A549 (cell line): ENCODE results near the gene CA9. TPM values are rescaled to one million over a fixed set of nuclear protein-coding genes. Genes with fewer than 3 reads are reported as not detected.

Experiments
- ATAC-seq, 2 experiments: fragments of 200-7000 bp in 1 of 2; fragments of >200 bp in 1 of 2; cut with Nextera tagmentation in 1 of 2; cut with Tn5 transposase in 1 of 2; 3 replicates each; pipeline versions ENCODE4 v1.8.0 to v1.9.1; 2018 to 2020; ENCODE audit warnings: mild to moderate bottlenecking in 1 of 2, moderate library complexity in 1 of 2
- CTCF ChIA-PET: fragments of 300-600 bp; sonication (Branson Sonifier 250); formaldehyde crosslinking; extraction: SDS; loops from one replicate; lab custom pipeline; 2021; ENCODE audit warnings: antibody characterized with exemption, inconsistent platforms; lab: Yijun Ruan, JAX
- POLR2A ChIA-PET: fragments of 350-600 bp; formaldehyde crosslinking; extraction: SDS; loops from one replicate; lab custom pipeline; 2021; ENCODE audit warnings: antibody characterized with exemption, inconsistent platforms; lab: Yijun Ruan, JAX
- DNase-seq, 2 experiments: peaks; one replicate each; pipeline versions ENCODE4 v3.0.0 to v3.0.0-alpha.2; 2011 to 2016; ENCODE audit warnings: low read depth in 1 of 2, low spot score in 1 of 2
- FAIRE-seq: peaks from 2 replicates; lab custom pipeline; 2011; peaks lifted over from hg19 to GRCh38; lab: Jason Lieb, UNC
- H3K27ac ChIP-seq, 2 experiments: fragments of >200 bp; sonication (Bioruptor Twin); formaldehyde crosslinking; 3 replicates each; pipeline ENCODE4 v1.5.1; 2016 to 2017
- H3K4me1 ChIP-seq: fragments of >200 bp; sonication (Bioruptor Twin); formaldehyde crosslinking; 3 replicates; pipeline ENCODE4 v1.6.1; 2016
- H3K4me2 ChIP-seq: fragments of >200 bp; sonication (Bioruptor Twin); formaldehyde crosslinking; 3 replicates; pipeline ENCODE4 v1.6.1; 2016
- H3K4me3 ChIP-seq: fragments of >200 bp; sonication (Bioruptor Twin); formaldehyde crosslinking; 3 replicates; pipeline ENCODE4 v1.5.1; 2016
- H3K9me3 ChIP-seq: fragments of >200 bp; sonication (Bioruptor Twin); formaldehyde crosslinking; 3 replicates; pipeline ENCODE4 v1.6.1; 2016
- BHLHE40 ChIP-seq: IDR thresholded peaks from 2 replicates; pipeline ENCODE4 v1.6.1; 2012; ENCODE audit warnings: low read depth, low read length, inconsistent platforms
- EHF ChIP-seq: fragments of 250-450 bp; sonication (Bioruptor Pico); IDR thresholded peaks from 2 replicates; pipeline ENCODE4 v1.5.0; 2020; ENCODE audit warnings: mild to moderate bottlenecking
- EP300 ChIP-seq, 2 experiments: fragments of >200 bp; sonication (Bioruptor Twin); formaldehyde crosslinking; IDR thresholded peaks; 2 replicates in 1 of 2; 3 replicates in 1 of 2; pipeline ENCODE4 v1.6.1; 2016 to 2017
- FOSL2 ChIP-seq, 2 experiments: fragments of 450-650 bp in 1 of 2; fragments of >200 bp in 1 of 2; sonication (Bioruptor Twin) in 1 of 2; formaldehyde crosslinking; IDR thresholded peaks; 2 replicates each; pipeline versions ENCODE4 v1.5.0 to v1.6.1; 2016 to 2020; ENCODE audit warnings: mild to moderate bottlenecking in 1 of 2, moderate library complexity in 1 of 2
- FOXS1 ChIP-seq: fragments of 250-450 bp; sonication (Bioruptor Pico); IDR thresholded peaks from 2 replicates; pipeline ENCODE4 v1.5.0; 2020; ENCODE audit warnings: mild to moderate bottlenecking, moderate library complexity
- HEYL ChIP-seq: fragments of 250-450 bp; sonication (Bioruptor Pico); IDR thresholded peaks from 2 replicates; pipeline ENCODE4 v1.8.0; 2021; ENCODE audit warnings: mild to moderate bottlenecking, moderate library complexity
- HOXA7 ChIP-seq: fragments of 250-450 bp; sonication (Bioruptor Pico); IDR thresholded peaks from 2 replicates; pipeline ENCODE4 v1.5.0; 2020; ENCODE audit warnings: mild to moderate bottlenecking, moderate library complexity
- MYC ChIP-seq: IDR thresholded peaks from 2 replicates; pipeline ENCODE4 v1.6.1; 2012; ENCODE audit warnings: mild to moderate bottlenecking, inconsistent platforms, low read length, improper control_type of control experiment, borderline replicate concordance
- NFE2L2 ChIP-seq: fragments of 150-350 bp; conservative IDR thresholded peaks from 2 replicates; pipeline ENCODE4 v1.6.1; 2014; ENCODE audit warnings: low read length
- NR3C1 ChIP-seq: fragments of >200 bp; sonication (Bioruptor Twin); formaldehyde crosslinking; IDR thresholded peaks from 3 replicates; pipeline ENCODE4 v1.6.1; 2017
- PBX3 ChIP-seq: IDR thresholded peaks from 2 replicates; pipeline ENCODE4 v1.6.1; 2012
- RARB ChIP-seq: fragments of 250-450 bp; sonication (Bioruptor Pico); IDR thresholded peaks from 2 replicates; pipeline ENCODE4 v1.8.0; 2021; ENCODE audit warnings: mild to moderate bottlenecking, moderate library complexity
- REST ChIP-seq: fragments of 200-600 bp; sonication (generic); IDR thresholded peaks from 2 replicates; pipeline ENCODE4 v1.6.1; 2016; ENCODE audit warnings: antibody characterized with exemption, mild to moderate bottlenecking, moderate library complexity
- TP53 ChIP-seq: fragments of 250-450 bp; sonication (Bioruptor Pico); IDR thresholded peaks from 2 replicates; pipeline ENCODE4 v1.5.0; 2021; ENCODE audit warnings: mild to moderate bottlenecking, moderate library complexity
- ZFP36 ChIP-seq: fragments of 450-650 bp; IDR thresholded peaks from 2 replicates; pipeline ENCODE4 v1.6.1; 2014; ENCODE audit warnings: borderline replicate concordance; ENCODE audit not compliant: partially characterized antibody
- WGBS: methylation state at CpG from one replicate; pipeline ENCODE4 v1.1.6; 2017; ENCODE audit errors: missing lambda C conversion rate; 5-methylcytosine and 5-hydroxymethylcytosine counted together
- polyA plus RNA-seq, 4 experiments: library from polyadenylated mRNA; depleted of rRNA in 3 of 4; stranded (reverse); fragments of >200 nt; fragmentation: RNase III in 1 of 4; extraction: RNeasy Plus Mini Kit Qiagen cat#74134 plus additional on column Dnase treatment in 1 of 4; gene quantifications; 2 replicates in 3 of 4; 3 replicates in 1 of 4; pipeline ENCODE4 v1.2.3, GENCODE V29; 2011 to 2017
- TF ChIP-seq, protein P1 (sequence below): fragments of 250-450 bp; sonication (Bioruptor Pico); IDR thresholded peaks from 2 replicates; pipeline ENCODE4 v1.5.0; 2020; ENCODE audit warnings: low read depth, mild to moderate bottlenecking, moderate library complexity

CA9 gene
- polyA plus RNA-seq, 2 of the 4 experiments (the other 2 are of a cell fraction) = 4.5 to 16.3 TPM

DNA sequence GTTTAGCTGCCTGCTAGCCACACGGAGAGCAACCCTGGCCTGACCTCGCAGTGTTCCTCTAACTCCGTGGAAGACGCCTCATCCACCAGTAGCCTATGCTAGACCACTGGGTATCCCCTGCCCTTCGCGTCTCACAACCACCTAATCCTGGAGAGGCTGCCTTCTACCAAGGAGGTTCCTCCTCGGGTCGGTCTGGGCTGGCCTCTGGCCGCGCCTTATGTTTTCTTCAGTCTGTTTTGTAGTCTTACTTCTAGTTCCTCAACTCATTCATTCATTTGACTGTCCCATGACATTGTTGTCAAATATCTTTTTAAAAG is 17.6 kb downstream of the CA9 start (continued):
- TF ChIP-seq ZFP36 (no peak), FOSL2 (IDR thresholded peaks at IDR 0.05) (no peak), FOSL2 (CRISPR knock-in tag; IDR thresholded peaks at IDR 0.05) (no peak)

DNA sequence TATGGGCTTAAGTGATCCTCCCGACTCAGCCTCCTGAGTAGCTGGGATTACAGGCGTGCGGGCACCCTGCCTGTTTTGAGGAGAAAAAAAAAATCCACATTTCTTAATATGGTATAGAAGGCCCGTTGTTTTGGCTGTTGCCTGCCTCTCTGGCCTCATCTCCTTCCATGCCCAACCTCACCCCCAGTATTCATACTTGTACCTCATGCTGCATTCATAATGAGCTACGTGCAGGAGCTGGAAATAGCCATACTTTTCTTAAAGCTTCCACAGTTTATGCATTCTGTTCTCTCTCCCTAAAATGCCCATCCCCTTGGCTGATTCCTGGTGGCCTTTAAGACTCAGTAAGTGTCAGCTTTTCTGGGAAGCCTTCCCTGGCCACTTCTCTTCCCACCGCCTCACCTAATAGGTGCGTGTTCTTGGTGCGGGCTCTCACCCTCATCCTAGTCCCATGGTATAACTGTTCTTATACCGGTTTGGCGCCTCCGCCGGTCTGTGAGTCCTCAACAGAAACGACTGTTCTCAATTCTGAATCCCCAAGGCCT is 18.1 kb downstream of the CA9 start:
- no peaks in the 10 kb centered on the region for H3K9me3 ChIP-seq
- DNase-seq (no peak), ATAC-seq (no peak), FAIRE-seq (no peak)
- peaks cover 40% of the 10 kb centered on the region for H3K4me1 ChIP-seq
- peak overlapping the region; percentile 93 to 99 for H3K27ac ChIP-seq
- POLR2A ChIA-PET = interaction anchor here (1.5 to 4.3 kb wide), 6 partner anchors 19 to 43 kb away, joined by 5 to 24 read pairs (median 20); partner anchors contain the start of genes ARHGEF39, CA9, CCDC107 and CREB3
- TF ChIP-seq PBX3 (no peak), MYC (no peak), FOXS1 (CRISPR knock-in tag) (no peak), REST (no peak), NR3C1 (no peak), RARB (CRISPR knock-in tag) (no peak), NFE2L2 (no peak), EP300 (IDR thresholded peaks at IDR 0.05) (no peak)
- TF ChIP-seq, protein P1, sequence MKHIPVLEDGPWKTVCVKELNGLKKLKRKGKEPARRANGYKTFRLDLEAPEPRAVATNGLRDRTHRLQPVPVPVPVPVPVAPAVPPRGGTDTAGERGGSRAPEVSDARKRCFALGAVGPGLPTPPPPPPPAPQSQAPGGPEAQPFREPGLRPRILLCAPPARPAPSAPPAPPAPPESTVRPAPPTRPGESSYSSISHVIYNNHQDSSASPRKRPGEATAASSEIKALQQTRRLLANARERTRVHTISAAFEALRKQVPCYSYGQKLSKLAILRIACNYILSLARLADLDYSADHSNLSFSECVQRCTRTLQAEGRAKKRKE (CRISPR knock-in tag) = no peak
- WGBS = 89% methylated on average over 13 of the region's 13 CpGs
- no peak overlapping the region for H3K4me3 ChIP-seq
- CTCF ChIA-PET = interaction anchor here (0.7 to 32.5 kb wide), 7 partner anchors 26 to 122 kb away, joined by 3 to 758 read pairs (median 4); partner anchors contain the start of genes ARHGEF39, CA9, CCDC107 and CREB3
- H3K4me2 ChIP-seq = peak overlapping the region; percentile 79

GRCh38 chr9:35695943-35696401 is 22.2 kb downstream of the CA9 start:
- ATAC-seq (peak; percentile 41 to 61; a peak in 4 of 6 replicates), DNase-seq (peak in 1 of 2 experiments; percentile 59), FAIRE-seq (no peak)
- no peaks in the 10 kb centered on the region for H3K9me3 ChIP-seq
- CTCF ChIA-PET = interaction anchor here (0.6 to 32.5 kb wide), 28 partner anchors 10 to 579 kb away, joined by 3 to 758 read pairs (median 4); partner anchors contain the start of genes ARHGEF39, CA9, CCDC107 and CREB3
- no peak overlapping the region for H3K4me3 ChIP-seq
- H3K27ac ChIP-seq = peak overlapping the region; percentile 25 to 43; a peak in 1 of 6 replicates
- no peak for TF ChIP-seq HOXA7 (CRISPR knock-in tag)
- TF ChIP-seq TP53 (CRISPR knock-in tag) = no peak
- TF ChIP-seq BHLHE40 = no peak
- no peak for TF ChIP-seq HEYL (CRISPR knock-in tag)
- TF ChIP-seq FOSL2 (IDR thresholded peaks at IDR 0.05) = no peak
- peak; percentile 60 for TF ChIP-seq FOSL2 (CRISPR knock-in tag; IDR thresholded peaks at IDR 0.05)
- TF ChIP-seq EHF (CRISPR knock-in tag) = no peak
- H3K4me1 ChIP-seq = peaks cover 22% of the 10 kb centered on the region
- POLR2A ChIA-PET = interaction anchor here (0.7 to 1.5 kb wide), 7 partner anchors 7 to 119 kb away, joined by 3 to 11 read pairs (median 4); partner anchors contain the start of genes CA9, CREB3, HINT2 and TLN1
- 56% methylated on average over 3 of the region's 3 CpGs for WGBS
- 0 out of 3 replicates have a peak overlapping the region, but pooled peaks have one; percentile 7 for H3K4me2 ChIP-seq
